Prostate gland (tissue), 2 donors: Measurements from ENCODE around the gene RNASE9.

ENCODE experiments used
- CTCF ChIP-seq, 4 experiments: fragments of 200-600 bp in 2 of 4; fragments of 450-650 bp in 2 of 4; sonication (generic) in 2 of 4; IDR thresholded peaks; 1 replicate in 3 of 4; 2 replicates in 1 of 4; pipeline ENCODE4 v1.5.1; 2016 to 2019; ENCODE audit warnings: antibody characterized with exemption in 4 of 4, mild to moderate bottlenecking in 2 of 4, moderate library complexity in 2 of 4
- POLR2A ChIP-seq: fragments of 450-650 bp; IDR thresholded peaks from one replicate; pipeline ENCODE4 v1.6.1; 2016; ENCODE audit warnings: antibody characterized with exemption, mild to moderate bottlenecking

GRCh38 chr14:20606190-20606901 is 45.5 kb upstream of the RNASE9 start:
- TF ChIP-seq CTCF (IDR thresholded peaks at IDR 0.05): peak in 3 of 4 experiments; percentile 19 to 57 (median 38)
- TF ChIP-seq POLR2A: no peak
